ENCODE results near the gene PHF3.
"Not testable (repeated sequence)": the region's sequence is repeated elsewhere in the genome, so short reads cannot be mapped to it uniquely, and the experiment has no call there.

The PHF3 gene

DNA sequence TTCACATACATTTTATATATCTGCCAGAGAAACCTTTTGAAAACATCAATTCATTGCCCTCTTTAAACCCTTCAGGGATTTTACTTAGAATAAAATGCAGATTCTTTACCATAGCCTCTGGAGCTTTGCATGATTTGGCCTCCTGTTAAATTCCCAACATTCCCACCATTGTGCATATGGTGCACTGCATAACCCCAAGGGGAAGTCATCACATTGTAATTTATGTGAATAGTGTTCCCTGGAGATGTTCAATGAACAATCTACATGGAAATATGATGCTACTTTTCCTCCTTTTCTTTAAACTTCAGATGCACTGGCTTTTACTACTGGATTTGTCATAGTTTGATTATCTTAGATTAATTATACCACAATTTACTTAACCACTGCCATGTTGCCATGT, 94.7 kb downstream of the PHF3 start:
- TF ChIP-seq, protein P1, sequence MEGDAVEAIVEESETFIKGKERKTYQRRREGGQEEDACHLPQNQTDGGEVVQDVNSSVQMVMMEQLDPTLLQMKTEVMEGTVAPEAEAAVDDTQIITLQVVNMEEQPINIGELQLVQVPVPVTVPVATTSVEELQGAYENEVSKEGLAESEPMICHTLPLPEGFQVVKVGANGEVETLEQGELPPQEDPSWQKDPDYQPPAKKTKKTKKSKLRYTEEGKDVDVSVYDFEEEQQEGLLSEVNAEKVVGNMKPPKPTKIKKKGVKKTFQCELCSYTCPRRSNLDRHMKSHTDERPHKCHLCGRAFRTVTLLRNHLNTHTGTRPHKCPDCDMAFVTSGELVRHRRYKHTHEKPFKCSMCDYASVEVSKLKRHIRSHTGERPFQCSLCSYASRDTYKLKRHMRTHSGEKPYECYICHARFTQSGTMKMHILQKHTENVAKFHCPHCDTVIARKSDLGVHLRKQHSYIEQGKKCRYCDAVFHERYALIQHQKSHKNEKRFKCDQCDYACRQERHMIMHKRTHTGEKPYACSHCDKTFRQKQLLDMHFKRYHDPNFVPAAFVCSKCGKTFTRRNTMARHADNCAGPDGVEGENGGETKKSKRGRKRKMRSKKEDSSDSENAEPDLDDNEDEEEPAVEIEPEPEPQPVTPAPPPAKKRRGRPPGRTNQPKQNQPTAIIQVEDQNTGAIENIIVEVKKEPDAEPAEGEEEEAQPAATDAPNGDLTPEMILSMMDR (IDR thresholded peaks at IDR 0.05; ENCODE audit: low read depth, low read length, missing control alignments), result no peak
- no peak for DNase-seq (ENCODE audit: low read depth)
- H3K4me3 ChIP-seq (ENCODE audit: low read depth, low read length), result no peak overlapping the region
- in situ Hi-C loops (cut with HindIII; ENCODE audit: low sequenced_read_pairs), result no loop called here

DNA sequence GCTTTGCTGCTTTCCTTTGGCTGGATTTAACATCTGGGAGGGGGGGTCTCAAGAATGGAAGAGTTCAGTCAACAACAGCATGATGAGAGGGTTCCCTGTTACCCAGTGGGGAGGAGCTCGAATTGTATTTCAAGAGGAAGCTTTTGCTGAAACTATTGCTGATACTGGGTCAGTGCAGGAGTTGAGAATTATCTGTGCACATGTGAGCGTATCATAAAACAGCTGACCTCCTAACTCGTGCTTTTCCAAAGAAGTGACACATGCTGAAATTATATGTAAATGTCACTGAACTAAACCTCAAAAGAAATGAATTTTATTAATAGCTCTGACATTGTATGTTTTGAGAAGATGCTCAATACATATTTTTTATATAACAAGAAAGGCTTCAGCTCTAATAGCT, 96.3 kb downstream of the PHF3 start:
- TF ChIP-seq, protein P1 (IDR thresholded peaks at IDR 0.05; ENCODE audit: low read depth, low read length, missing control alignments), result no peak
- H3K4me3 ChIP-seq (ENCODE audit: low read depth, low read length), result no peak overlapping the region
- no peak for DNase-seq (ENCODE audit: low read depth)
- in situ Hi-C loops (cut with HindIII; ENCODE audit: low sequenced_read_pairs), result no loop called here

DNA sequence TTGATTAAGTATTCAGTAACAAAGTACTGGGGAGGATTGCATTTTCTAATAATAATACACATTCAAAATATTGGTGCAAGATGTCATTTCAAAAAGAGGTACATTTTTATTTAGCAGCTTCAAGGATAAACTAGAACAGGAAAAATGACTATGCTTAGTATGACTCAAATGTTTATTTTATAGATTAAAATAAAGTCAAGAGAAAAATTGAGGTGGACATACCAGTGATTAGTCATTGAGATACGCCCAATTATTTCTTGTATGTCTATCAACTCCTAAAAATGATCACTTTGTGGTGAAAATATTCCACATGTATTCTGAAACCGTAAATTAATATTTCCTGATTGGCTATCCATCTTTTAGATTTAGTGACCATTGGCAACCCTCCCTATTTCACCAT, 96.7 kb downstream of the PHF3 start:
- H3K4me3 ChIP-seq (ENCODE audit: low read depth, low read length), result no peak overlapping the region
- in situ Hi-C loops (cut with HindIII; ENCODE audit: low sequenced_read_pairs), result no loop called here
- TF ChIP-seq, protein P1 (IDR thresholded peaks at IDR 0.05; ENCODE audit: low read depth, low read length, missing control alignments), result no peak
- DNase-seq (ENCODE audit: low read depth), result no peak

- TF ChIP-seq, protein P1 (IDR thresholded peaks at IDR 0.05; ENCODE audit: low read depth, low read length, missing control alignments), result no peak
- H3K4me3 ChIP-seq (ENCODE audit: low read depth, low read length), result no peak overlapping the region
- in situ Hi-C loops (cut with HindIII; ENCODE audit: low sequenced_read_pairs), result no loop called here
- no peak for DNase-seq (ENCODE audit: low read depth)
Measured at GRCh38 chr6:63734923-63735322, 99.3 kb downstream of the PHF3 start.

DNA sequence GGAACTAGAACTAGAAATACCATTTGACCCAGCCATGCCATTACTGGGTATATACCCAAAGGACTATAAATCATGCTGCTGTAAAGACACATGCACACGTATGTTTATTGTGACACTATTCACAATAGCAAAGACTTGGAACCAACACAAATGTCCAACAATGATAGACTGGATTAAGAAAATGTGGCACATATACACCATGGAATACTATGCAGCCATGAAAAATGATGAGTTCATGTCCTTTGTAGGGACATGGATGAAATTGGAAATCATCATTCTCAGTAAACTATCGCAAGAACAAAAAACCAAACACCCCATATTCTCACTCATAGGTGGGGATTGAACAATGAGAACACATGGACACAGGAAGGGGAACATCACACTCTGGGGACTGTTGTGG, 102.6 kb downstream of the PHF3 start:
- in situ Hi-C loops (cut with HindIII; ENCODE audit: low sequenced_read_pairs); H3K4me3 ChIP-seq (ENCODE audit: low read depth, low read length); DNase-seq (ENCODE audit: low read depth): not testable (repeated sequence)

GRCh38 chr6:63739094-63739687, 103.6 kb downstream of the PHF3 start:
- in situ Hi-C loops (cut with HindIII; ENCODE audit: low sequenced_read_pairs), result no loop called here
- no peak for DNase-seq (ENCODE audit: low read depth)
- TF ChIP-seq, protein P1 (IDR thresholded peaks at IDR 0.05; ENCODE audit: low read depth, low read length, missing control alignments), result no peak
- H3K4me3 ChIP-seq (ENCODE audit: low read depth, low read length), result no peak overlapping the region

DNA sequence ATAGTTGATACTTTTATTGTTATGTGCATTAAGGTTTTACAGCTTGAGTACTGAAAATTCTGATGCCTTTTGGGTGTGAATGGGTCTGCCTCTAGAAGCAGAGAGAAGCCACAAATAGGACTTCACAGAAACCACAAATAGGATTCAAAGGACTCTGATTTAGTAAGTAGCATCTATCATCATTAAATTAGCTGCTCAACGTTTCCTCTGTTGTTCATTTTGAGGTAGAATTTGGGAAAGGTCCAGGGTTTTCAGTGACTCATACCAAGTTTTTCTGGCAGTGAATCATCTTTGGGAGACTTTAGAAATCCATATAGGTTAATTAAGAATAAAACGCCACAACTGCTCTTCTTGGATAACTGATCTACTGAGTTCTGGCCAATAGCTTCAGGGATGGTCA, 105.1 kb downstream of the PHF3 start:
- in situ Hi-C loops (cut with HindIII; ENCODE audit: low sequenced_read_pairs), result no loop called here
- TF ChIP-seq, protein P1 (IDR thresholded peaks at IDR 0.05; ENCODE audit: low read depth, low read length, missing control alignments), result no peak
- H3K4me3 ChIP-seq (ENCODE audit: low read depth, low read length), result no peak overlapping the region
- DNase-seq (ENCODE audit: low read depth), result peak; percentile 92

Data from astrocyte of the cerebellum (primary cell).